Measurements from ENCODE around the gene NAA16. TPM values are rescaled to one million over a fixed set of nuclear protein-coding genes. Genes with fewer than 3 reads are reported as not detected.

The NAA16 gene
- total and polyA plus RNA-seq, 10 of the 15 experiments (the other 5 are each of a cell fraction or from before 2014, with no cell fraction given) = 5.4 to 18.5 (median 13.2) TPM

DNA sequence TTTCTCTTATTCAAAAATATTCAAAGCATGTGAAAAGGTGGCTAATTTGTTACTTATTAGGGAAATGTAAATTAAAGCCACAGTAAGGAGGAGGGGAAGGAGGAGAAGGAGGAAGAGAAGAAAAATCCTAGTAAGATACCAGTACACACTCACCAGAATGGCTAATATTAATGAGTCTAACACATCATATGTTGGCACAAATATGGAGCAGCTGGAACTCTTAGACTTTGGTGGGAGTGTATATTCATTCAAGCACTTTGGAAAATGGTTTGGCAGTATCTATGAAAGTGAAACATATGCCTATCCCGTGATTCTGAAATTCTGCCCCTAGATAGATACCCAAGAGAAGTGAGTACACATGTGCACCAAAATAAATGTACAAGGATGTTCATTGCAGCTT lies 108.1 kb downstream of the NAA16 start:
- no peak overlapping the region for H3K4me2 ChIP-seq (ENCODE audit: control insufficient read depth, insufficient read depth)
- no TSS peak for BruUV-seq (replicated peaks)
- no peaks in the 10 kb centered on the region for H3K36me3 ChIP-seq (ENCODE audit: control insufficient read depth in 2 of 2, insufficient read depth in 2 of 2, low read length in 1 of 2)
- intact Hi-C loops (cut with micrococcal nuclease; ENCODE audit: unreplicated experiment) = no loop called here
- ATAC-seq (no peak), DNase-seq (ENCODE audit: low read depth, low spot score) (no peak), FAIRE-seq (no peak)
- H3K79me2 ChIP-seq (ENCODE audit: control insufficient read depth, insufficient read depth, low read length) = no peaks in the 10 kb centered on the region
- H2AFZ ChIP-seq (ENCODE audit: control insufficient read depth, low read depth, low read length) = no peak overlapping the region
- TF ChIP-seq JUND (IDR thresholded peaks at IDR 0.05; ENCODE audit: low read depth, low read length) (no peak), MTA3 (IDR thresholded peaks at IDR 0.05; ENCODE audit: borderline replicate concordance, low read length) (no peak), SUPT20H (IDR thresholded peaks at IDR 0.05; ENCODE audit: borderline replicate concordance, control insufficient read depth, low read depth, low read length) (no peak), PAX8 (IDR thresholded peaks at IDR 0.05) (no peak), RAD21 (IDR thresholded peaks at IDR 0.05; ENCODE audit: insufficient read depth, low read depth, low read length) (no peak), CBX3 (IDR thresholded peaks at IDR 0.05; ENCODE audit: borderline replicate concordance, low read depth) (no peak), CHD2 (IDR thresholded peaks at IDR 0.05; ENCODE audit: borderline replicate concordance, low read depth, low read length) (no peak), EED (IDR thresholded peaks at IDR 0.05; ENCODE audit: low read depth) (no peak), SIX5 (IDR thresholded peaks at IDR 0.05; ENCODE audit: low read depth, low read length, severe bottlenecking) (no peak), ASH2L (IDR thresholded peaks at IDR 0.05; ENCODE audit: borderline replicate concordance, low read depth) (no peak), BACH1 (IDR thresholded peaks at IDR 0.05; ENCODE audit: borderline replicate concordance) (no peak), SIN3A (IDR thresholded peaks at IDR 0.05; ENCODE audit: low read depth, low read length) (no peak), MEF2B (IDR thresholded peaks at IDR 0.05; ENCODE audit: partially characterized antibody, poor library complexity, severe bottlenecking) (no peak), RB1 (IDR thresholded peaks at IDR 0.05; ENCODE audit: borderline replicate concordance) (no peak)
- TF ChIP-seq, protein P1, sequence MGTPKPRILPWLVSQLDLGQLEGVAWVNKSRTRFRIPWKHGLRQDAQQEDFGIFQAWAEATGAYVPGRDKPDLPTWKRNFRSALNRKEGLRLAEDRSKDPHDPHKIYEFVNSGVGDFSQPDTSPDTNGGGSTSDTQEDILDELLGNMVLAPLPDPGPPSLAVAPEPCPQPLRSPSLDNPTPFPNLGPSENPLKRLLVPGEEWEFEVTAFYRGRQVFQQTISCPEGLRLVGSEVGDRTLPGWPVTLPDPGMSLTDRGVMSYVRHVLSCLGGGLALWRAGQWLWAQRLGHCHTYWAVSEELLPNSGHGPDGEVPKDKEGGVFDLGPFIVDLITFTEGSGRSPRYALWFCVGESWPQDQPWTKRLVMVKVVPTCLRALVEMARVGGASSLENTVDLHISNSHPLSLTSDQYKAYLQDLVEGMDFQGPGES (IDR thresholded peaks at IDR 0.05) = no peak
- TF ChIP-seq, protein P2, sequence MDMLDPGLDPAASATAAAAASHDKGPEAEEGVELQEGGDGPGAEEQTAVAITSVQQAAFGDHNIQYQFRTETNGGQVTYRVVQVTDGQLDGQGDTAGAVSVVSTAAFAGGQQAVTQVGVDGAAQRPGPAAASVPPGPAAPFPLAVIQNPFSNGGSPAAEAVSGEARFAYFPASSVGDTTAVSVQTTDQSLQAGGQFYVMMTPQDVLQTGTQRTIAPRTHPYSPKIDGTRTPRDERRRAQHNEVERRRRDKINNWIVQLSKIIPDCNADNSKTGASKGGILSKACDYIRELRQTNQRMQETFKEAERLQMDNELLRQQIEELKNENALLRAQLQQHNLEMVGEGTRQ (IDR thresholded peaks at IDR 0.05; ENCODE audit: borderline replicate concordance, low read depth, low read length) = no peak
- no peaks in the 10 kb centered on the region for H3K9me3 ChIP-seq (replicated peaks; ENCODE audit: control insufficient read depth, insufficient read depth, low read length)
- POLR2A ChIA-PET = no interaction called here
- SMC1A ChIA-PET (ENCODE audit: uncharacterized antibody, unreplicated experiment) = no interaction called here
- no peak overlapping the region for H3K27ac ChIP-seq (ENCODE audit: control insufficient read depth, insufficient read depth)
- CTCF ChIA-PET = no interaction called here
- no peak overlapping the region for H3K9ac ChIP-seq (ENCODE audit: control insufficient read depth, insufficient read depth, low read length)
- WGBS (ENCODE audit: insufficient coverage, insufficient replicate concordance, low lambda C conversion rate, missing lambda C conversion rate) = 0% methylated on average over 1 of the region's 1 CpG
- no peaks in the 10 kb centered on the region for H4K20me1 ChIP-seq (ENCODE audit: control insufficient read depth, insufficient read depth)
- RAD21 ChIA-PET (ENCODE audit: unreplicated experiment) = no interaction called here
- no peak overlapping the region for H3K4me3 ChIP-seq
- no peaks in the 10 kb centered on the region for H3K27me3 ChIP-seq (replicated peaks in 1 of 2; ENCODE audit: control insufficient read depth in 2 of 2, insufficient read depth in 2 of 2, low read length in 1 of 2)
- in situ Hi-C loops (cut with MboI) = no loop called here
- no peaks in the 10 kb centered on the region for H3K4me1 ChIP-seq (ENCODE audit: control insufficient read depth, insufficient read depth, low read length)

All from GM12878 (cell line).